Breast epithelium (tissue), 3 donors: ENCODE data around the gene SRGN.

Experiments used
- POLR2A ChIP-seq: fragments of 450-650 bp; IDR thresholded peaks from one replicate; pipeline ENCODE4 v1.6.1; 2016; ENCODE audit warnings: antibody characterized with exemption, mild to moderate bottlenecking, moderate library complexity
- POLR2AphosphoS5 ChIP-seq, 3 donors: sonication (generic); formaldehyde crosslinking; IDR thresholded peaks; one replicate each; pipeline ENCODE4 v1.6.1; 2017; ENCODE audit warnings: antibody characterized with exemption in 3 of 3
- TF ChIP-seq, protein P1 (sequence below), 3 donors: fragments of 450-650 bp; IDR thresholded peaks; one replicate each; pipeline ENCODE4 v1.5.1; 2016 to 2017; ENCODE audit warnings: antibody characterized with exemption in 3 of 3, mild to moderate bottlenecking in 3 of 3, moderate library complexity in 3 of 3

DNA sequence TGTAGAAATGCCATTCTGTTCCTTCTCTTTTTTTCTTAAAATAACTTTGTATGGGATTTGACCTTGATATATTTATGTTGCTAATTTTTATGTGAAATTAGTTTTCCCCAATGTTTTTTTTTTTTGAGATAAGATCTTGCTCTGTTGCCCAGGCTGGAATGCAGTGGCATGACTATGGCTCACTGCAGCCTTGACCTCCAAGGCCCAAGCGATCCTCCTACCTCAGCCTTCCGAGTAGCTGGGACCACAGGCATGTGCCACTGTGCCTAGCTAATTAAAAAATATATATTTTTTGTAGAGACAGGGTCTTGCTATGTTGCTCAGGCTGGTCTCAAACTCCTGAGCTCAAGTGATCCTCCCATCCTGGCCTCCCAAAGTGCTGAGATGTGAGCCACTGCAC lies 52.1 kb downstream of the SRGN start:
- TF ChIP-seq, protein P1, sequence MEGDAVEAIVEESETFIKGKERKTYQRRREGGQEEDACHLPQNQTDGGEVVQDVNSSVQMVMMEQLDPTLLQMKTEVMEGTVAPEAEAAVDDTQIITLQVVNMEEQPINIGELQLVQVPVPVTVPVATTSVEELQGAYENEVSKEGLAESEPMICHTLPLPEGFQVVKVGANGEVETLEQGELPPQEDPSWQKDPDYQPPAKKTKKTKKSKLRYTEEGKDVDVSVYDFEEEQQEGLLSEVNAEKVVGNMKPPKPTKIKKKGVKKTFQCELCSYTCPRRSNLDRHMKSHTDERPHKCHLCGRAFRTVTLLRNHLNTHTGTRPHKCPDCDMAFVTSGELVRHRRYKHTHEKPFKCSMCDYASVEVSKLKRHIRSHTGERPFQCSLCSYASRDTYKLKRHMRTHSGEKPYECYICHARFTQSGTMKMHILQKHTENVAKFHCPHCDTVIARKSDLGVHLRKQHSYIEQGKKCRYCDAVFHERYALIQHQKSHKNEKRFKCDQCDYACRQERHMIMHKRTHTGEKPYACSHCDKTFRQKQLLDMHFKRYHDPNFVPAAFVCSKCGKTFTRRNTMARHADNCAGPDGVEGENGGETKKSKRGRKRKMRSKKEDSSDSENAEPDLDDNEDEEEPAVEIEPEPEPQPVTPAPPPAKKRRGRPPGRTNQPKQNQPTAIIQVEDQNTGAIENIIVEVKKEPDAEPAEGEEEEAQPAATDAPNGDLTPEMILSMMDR (IDR thresholded peaks at IDR 0.05): no peak
- TF ChIP-seq POLR2A (no peak), POLR2AphosphoS5 (IDR thresholded peaks at IDR 0.05) (no peak)
